Liver (tissue), 9 donors: ENCODE data around the gene EMX2. TPM values are rescaled to one million over a fixed set of nuclear protein-coding genes. Genes with fewer than 3 reads are reported as not detected.

Experiments used
- DNase-seq: peaks from one replicate; pipeline ENCODE4 v3.0.0-alpha.2; 2017; ENCODE audit warnings: low spot score
- H3K27ac ChIP-seq, 2 donors: one replicate each; pipeline ENCODE4 v1.7.0; 2013; ENCODE audit warnings: inconsistent platforms in 2 of 2, low read length in 2 of 2, control low read depth in 1 of 2, low read depth in 1 of 2, mild to moderate bottlenecking in 1 of 2
- H3K27me3 ChIP-seq, 4 donors: one replicate each; pipeline versions ENCODE4 v1.6.1 to v1.7.0; 2013; ENCODE audit warnings: low read length in 3 of 4, inconsistent platforms in 1 of 4, mild to moderate bottlenecking in 1 of 4, moderate library complexity in 1 of 4; ENCODE audit not compliant: control insufficient read depth in 4 of 4, insufficient read depth in 4 of 4
- H3K36me3 ChIP-seq, 4 donors: one replicate each; pipeline versions ENCODE4 v1.6.1 to v1.7.0; 2013; ENCODE audit warnings: low read length in 3 of 4, mild to moderate bottlenecking in 3 of 4, low read depth in 1 of 4, moderate library complexity in 1 of 4; ENCODE audit not compliant: control insufficient read depth in 4 of 4, insufficient read depth in 3 of 4
- H3K4me1 ChIP-seq, 4 donors: one replicate each; pipeline versions ENCODE4 v1.6.1 to v1.7.0; 2013; ENCODE audit warnings: low read length in 3 of 4, mild to moderate bottlenecking in 3 of 4, moderate library complexity in 1 of 4; ENCODE audit not compliant: control insufficient read depth in 4 of 4, insufficient read depth in 4 of 4
- H3K4me3 ChIP-seq, 3 donors: one replicate each; pipeline versions ENCODE4 v1.6.1 to v1.7.0; 2013; ENCODE audit warnings: low read length in 3 of 3, control low read depth in 1 of 3, low read depth in 1 of 3, mild to moderate bottlenecking in 1 of 3
- H3K9ac ChIP-seq, 2 donors: one replicate each; pipeline ENCODE4 v1.7.0; 2013; ENCODE audit warnings: low read length in 2 of 2, mild to moderate bottlenecking in 2 of 2, moderate library complexity in 2 of 2, control low read depth in 1 of 2, low read depth in 1 of 2
- H3K9me3 ChIP-seq, 4 donors: one replicate each; pipeline versions ENCODE4 v1.6.1 to v1.7.0; 2013; ENCODE audit warnings: low read length in 3 of 4; ENCODE audit not compliant: control insufficient read depth in 4 of 4
- FOXA1 ChIP-seq: IDR thresholded peaks from 2 replicates; pipeline ENCODE4 v1.6.1; 2016; ENCODE audit warnings: antibody characterized with exemption
- FOXA2 ChIP-seq: IDR thresholded peaks from 2 replicates; pipeline ENCODE4 v1.6.1; 2016; ENCODE audit warnings: antibody characterized with exemption
- GABPA ChIP-seq, 2 donors: IDR thresholded peaks in 1 of 2; conservative IDR thresholded peaks in 1 of 2; 2 replicates each; pipeline ENCODE4 v1.6.1; 2016; ENCODE audit warnings: antibody characterized with exemption in 2 of 2, mild to moderate bottlenecking in 1 of 2, moderate library complexity in 1 of 2
- HNF4G ChIP-seq: IDR thresholded peaks from 2 replicates; pipeline ENCODE4 v1.6.1; 2016; ENCODE audit warnings: antibody characterized with exemption
- RAD21 ChIP-seq, 2 donors: IDR thresholded peaks; 2 replicates each; pipeline ENCODE4 v1.6.1; 2016; ENCODE audit warnings: antibody characterized with exemption in 2 of 2, mild to moderate bottlenecking in 2 of 2
- RXRA ChIP-seq, 2 donors: IDR thresholded peaks; 2 replicates each; pipeline ENCODE4 v1.6.1; 2017 to 2018; ENCODE audit warnings: antibody characterized with exemption in 2 of 2, mild to moderate bottlenecking in 1 of 2
- SP1 ChIP-seq: IDR thresholded peaks from 2 replicates; pipeline ENCODE4 v1.6.1; 2018; ENCODE audit warnings: antibody characterized with exemption, mild to moderate bottlenecking
- TAF1 ChIP-seq: conservative IDR thresholded peaks from 2 replicates; pipeline ENCODE4 v1.6.1; 2016; ENCODE audit warnings: antibody characterized with exemption, mild to moderate bottlenecking
- YY1 ChIP-seq: IDR thresholded peaks from 2 replicates; pipeline ENCODE4 v1.6.1; 2016; ENCODE audit warnings: antibody characterized with exemption, mild to moderate bottlenecking
- WGBS: extraction: QIAGEN DNeasy Blood & Tissue Kit; methylation state at CpG from one replicate; pipeline ENCODE4 v1.1.7; 2013; 5-methylcytosine and 5-hydroxymethylcytosine counted together
- polyA plus RNA-seq, 2 donors: library from polyadenylated mRNA; stranded (reverse) in 1 of 2; unstranded in 1 of 2; fragments of 200-250 nt in 1 of 2; fragments of >200 nt in 1 of 2; fragmentation: Nextera tagmentation in 1 of 2; extraction: Ambion mirVana in 1 of 2; gene quantifications; one replicate each; pipeline versions ENCODE4 v1.2.1 to v1.2.3, GENCODE V29; 2013 to 2015
- total RNA-seq, 2 donors: library from RNA; depleted of rRNA; stranded (reverse); fragments of >200 nt; gene quantifications; one replicate each; pipeline ENCODE4 v1.2.3, GENCODE V29; 2014
- TF ChIP-seq, protein P1 (sequence below): IDR thresholded peaks from 2 replicates; pipeline ENCODE4 v1.6.1; 2016; ENCODE audit warnings: antibody characterized with exemption, mild to moderate bottlenecking
- TF ChIP-seq, protein P2 (sequence below): IDR thresholded peaks from 2 replicates; pipeline ENCODE4 v1.6.1; 2016; ENCODE audit warnings: antibody characterized with exemption
- TF ChIP-seq, protein P3 (sequence below): fragments of 150-350 bp; IDR thresholded peaks from 2 replicates; pipeline ENCODE4 v1.5.1; 2017; ENCODE audit warnings: improper control_type of control experiment, low read depth, low read length; ENCODE audit not compliant: missing input control
- donor health status: healthy.
- donor health status: healthy.
- donor health status: healthy.
- donor health status: healthy.
- donor health status: healthy.

The EMX2 gene
- total and polyA plus RNA-seq, 4 donors = not detected

DNA sequence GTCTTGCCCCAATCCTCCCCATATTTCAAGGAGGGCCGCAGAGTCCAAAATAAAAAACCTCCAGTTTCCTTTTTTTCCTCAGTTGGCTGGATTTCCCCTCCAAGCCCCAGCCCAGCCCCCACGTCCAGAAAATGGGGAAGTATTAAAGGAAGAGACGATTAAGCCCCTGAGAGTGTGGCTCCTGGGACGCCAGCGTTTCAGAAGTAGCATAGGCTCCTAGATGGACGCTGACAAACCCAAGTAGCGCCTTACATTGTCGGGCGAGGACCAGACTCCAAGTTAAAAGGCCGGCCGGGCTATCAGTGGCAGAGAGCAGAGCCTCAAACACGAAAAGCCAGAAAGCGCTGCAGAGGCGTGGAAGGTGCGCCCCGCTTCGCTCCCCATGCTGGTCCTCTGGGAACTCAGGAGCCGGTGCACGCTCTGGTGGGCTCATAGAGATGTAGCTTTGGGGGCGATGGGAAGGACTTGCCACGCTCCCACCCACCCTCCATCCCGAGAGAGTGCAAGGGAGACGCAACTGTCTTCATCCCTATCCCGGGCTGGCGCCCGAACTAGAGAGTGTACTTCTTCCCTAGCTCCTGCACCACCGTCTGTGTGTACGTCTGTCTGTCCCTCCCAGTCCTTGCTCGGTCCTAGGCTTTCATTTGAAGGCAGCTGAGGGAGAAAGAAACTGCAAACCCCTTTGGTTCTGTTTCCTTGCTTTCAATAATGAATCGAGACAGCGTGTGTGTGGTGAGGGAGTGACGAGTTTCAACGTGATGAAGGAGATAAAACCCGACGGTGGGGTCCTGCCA, 6.3 kb upstream of the EMX2 start:
- TF ChIP-seq FOXA2 = no peak
- 8% methylated on average over 35 of the region's 35 CpGs for WGBS
- H3K27me3 ChIP-seq = peaks cover 13 to 57% (median 34%) of the 10 kb centered on the region in 4 donors
- H3K4me3 ChIP-seq = no peak overlapping the region
- DNase-seq = no peak
- no peaks in the 10 kb centered on the region for H3K9me3 ChIP-seq
- peaks cover 4 to 32% (median 22%) of the 10 kb centered on the region in 4 donors for H3K4me1 ChIP-seq
- no peak overlapping the region for H3K27ac ChIP-seq
- H3K36me3 ChIP-seq = no peaks in the 10 kb centered on the region
- H3K9ac ChIP-seq = no peak overlapping the region

DNA sequence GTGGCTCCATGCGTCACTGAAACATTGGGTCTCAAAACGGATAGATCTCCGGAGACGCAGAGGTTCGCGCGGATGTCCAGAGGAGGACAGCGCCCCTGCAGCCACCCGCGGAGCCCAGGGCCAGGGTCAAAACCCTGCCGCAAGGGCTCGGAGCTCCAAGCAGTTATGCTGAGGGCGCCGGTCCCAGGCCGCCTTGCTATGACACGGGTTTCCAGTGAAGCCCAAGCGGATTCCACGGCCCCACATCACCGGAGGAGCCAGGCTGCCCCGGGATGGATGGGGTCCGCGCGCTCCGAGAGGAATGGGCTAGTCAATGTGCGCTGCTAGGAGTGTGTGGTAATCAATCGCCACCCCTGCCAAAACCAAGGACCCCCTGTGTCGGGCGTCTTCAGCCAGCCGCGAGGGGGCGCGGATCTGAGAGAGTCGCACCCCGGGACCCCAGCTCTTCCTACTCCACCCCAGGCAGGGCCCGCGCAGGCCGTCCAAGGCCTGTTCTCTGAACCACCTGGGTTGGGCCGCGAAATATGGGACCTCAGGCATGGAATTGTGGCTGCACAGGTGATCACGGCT, 5.6 kb upstream of the EMX2 start:
- H3K27me3 ChIP-seq = peaks cover 13 to 54% (median 32%) of the 10 kb centered on the region in 4 donors
- H3K27ac ChIP-seq = no peak overlapping the region
- H3K4me3 ChIP-seq = no peak overlapping the region
- H3K4me1 ChIP-seq = peaks cover 7 to 32% (median 22%) of the 10 kb centered on the region in 4 donors
- no peak for DNase-seq
- no peak overlapping the region for H3K9ac ChIP-seq
- TF ChIP-seq SP1 (no peak), YY1 (no peak), FOXA2 (no peak), RXRA (IDR thresholded peaks at IDR 0.05) (no peak), RAD21 (IDR thresholded peaks at IDR 0.05) (no peak), HNF4G (no peak)
- TF ChIP-seq, protein P1, sequence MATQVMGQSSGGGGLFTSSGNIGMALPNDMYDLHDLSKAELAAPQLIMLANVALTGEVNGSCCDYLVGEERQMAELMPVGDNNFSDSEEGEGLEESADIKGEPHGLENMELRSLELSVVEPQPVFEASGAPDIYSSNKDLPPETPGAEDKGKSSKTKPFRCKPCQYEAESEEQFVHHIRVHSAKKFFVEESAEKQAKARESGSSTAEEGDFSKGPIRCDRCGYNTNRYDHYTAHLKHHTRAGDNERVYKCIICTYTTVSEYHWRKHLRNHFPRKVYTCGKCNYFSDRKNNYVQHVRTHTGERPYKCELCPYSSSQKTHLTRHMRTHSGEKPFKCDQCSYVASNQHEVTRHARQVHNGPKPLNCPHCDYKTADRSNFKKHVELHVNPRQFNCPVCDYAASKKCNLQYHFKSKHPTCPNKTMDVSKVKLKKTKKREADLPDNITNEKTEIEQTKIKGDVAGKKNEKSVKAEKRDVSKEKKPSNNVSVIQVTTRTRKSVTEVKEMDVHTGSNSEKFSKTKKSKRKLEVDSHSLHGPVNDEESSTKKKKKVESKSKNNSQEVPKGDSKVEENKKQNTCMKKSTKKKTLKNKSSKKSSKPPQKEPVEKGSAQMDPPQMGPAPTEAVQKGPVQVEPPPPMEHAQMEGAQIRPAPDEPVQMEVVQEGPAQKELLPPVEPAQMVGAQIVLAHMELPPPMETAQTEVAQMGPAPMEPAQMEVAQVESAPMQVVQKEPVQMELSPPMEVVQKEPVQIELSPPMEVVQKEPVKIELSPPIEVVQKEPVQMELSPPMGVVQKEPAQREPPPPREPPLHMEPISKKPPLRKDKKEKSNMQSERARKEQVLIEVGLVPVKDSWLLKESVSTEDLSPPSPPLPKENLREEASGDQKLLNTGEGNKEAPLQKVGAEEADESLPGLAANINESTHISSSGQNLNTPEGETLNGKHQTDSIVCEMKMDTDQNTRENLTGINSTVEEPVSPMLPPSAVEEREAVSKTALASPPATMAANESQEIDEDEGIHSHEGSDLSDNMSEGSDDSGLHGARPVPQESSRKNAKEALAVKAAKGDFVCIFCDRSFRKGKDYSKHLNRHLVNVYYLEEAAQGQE = no peak
- WGBS = 6% methylated on average over 40 of the region's 40 CpGs
- H3K36me3 ChIP-seq = no peaks in the 10 kb centered on the region
- H3K9me3 ChIP-seq = no peaks in the 10 kb centered on the region

DNA sequence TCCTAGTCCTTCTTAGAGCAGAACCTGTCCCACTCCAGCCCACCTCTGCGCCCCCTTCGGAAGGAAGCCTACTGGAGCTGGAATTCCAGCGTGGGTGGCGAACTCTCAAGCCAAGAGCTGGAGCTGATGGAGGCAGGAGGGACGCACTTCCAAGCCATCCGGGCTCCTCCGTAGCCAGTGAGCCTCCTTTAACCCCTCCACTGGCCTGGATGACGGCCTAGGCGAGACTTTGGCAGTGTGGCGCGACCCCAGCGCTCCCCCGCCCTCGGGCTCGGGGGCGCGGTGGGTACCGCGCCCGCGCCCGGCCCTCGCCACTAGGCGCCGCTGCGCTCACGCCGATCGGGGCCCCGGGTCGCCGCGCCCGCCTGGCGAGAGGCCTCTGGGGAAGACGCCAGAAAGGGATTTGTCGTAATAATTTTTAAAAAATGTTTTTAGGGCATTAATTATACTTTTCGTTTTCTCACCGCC, 5.1 kb upstream of the EMX2 start:
- Histone ChIP-seq H3K4me3 (peak overlapping the region in 1 of 3 donors; percentile 1), H3K27me3 (peaks cover 13 to 51% (median 33%) of the 10 kb centered on the region in 4 donors), H3K36me3 (no peaks in the 10 kb centered on the region), H3K9me3 (no peaks in the 10 kb centered on the region), H3K4me1 (peaks cover 7 to 37% (median 24%) of the 10 kb centered on the region in 4 donors), H3K27ac (no peak overlapping the region), H3K9ac (no peak overlapping the region)
- WGBS = 4% methylated on average over 39 of the region's 39 CpGs
- DNase-seq = no peak
- TF ChIP-seq, protein P2, sequence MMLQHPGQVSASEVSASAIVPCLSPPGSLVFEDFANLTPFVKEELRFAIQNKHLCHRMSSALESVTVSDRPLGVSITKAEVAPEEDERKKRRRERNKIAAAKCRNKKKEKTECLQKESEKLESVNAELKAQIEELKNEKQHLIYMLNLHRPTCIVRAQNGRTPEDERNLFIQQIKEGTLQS = no peak
- peak; percentile 44 to 57 for TF ChIP-seq RAD21 (IDR thresholded peaks at IDR 0.05)
- no peak for TF ChIP-seq GABPA (IDR thresholded peaks at IDR 0.05 in 1 of 2, conservative IDR thresholded peaks at IDR 0.05 in 1 of 2)
- no peak for TF ChIP-seq YY1
- TF ChIP-seq, protein P3, sequence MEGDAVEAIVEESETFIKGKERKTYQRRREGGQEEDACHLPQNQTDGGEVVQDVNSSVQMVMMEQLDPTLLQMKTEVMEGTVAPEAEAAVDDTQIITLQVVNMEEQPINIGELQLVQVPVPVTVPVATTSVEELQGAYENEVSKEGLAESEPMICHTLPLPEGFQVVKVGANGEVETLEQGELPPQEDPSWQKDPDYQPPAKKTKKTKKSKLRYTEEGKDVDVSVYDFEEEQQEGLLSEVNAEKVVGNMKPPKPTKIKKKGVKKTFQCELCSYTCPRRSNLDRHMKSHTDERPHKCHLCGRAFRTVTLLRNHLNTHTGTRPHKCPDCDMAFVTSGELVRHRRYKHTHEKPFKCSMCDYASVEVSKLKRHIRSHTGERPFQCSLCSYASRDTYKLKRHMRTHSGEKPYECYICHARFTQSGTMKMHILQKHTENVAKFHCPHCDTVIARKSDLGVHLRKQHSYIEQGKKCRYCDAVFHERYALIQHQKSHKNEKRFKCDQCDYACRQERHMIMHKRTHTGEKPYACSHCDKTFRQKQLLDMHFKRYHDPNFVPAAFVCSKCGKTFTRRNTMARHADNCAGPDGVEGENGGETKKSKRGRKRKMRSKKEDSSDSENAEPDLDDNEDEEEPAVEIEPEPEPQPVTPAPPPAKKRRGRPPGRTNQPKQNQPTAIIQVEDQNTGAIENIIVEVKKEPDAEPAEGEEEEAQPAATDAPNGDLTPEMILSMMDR = peak; percentile 52
- no peak for TF ChIP-seq TAF1
- no peak for TF ChIP-seq FOXA1
